K562 (cell line): Measurements from ENCODE around the gene POU4F1.

Experiments
- CCAR2 ChIP-seq: fragments of 200-400 bp; formaldehyde crosslinking; IDR thresholded peaks from 2 replicates; pipeline ENCODE4 v1.6.1; 2017; ENCODE audit warnings: mild to moderate bottlenecking, low read depth, low read length
- CHD2 ChIP-seq: IDR thresholded peaks from 2 replicates; pipeline ENCODE4 v1.6.1; 2011; ENCODE audit warnings: low read depth, low read length
- CREM ChIP-seq: IDR thresholded peaks from 2 replicates; pipeline ENCODE4 v1.6.1; 2014; ENCODE audit warnings: antibody characterized with exemption, low read depth
- CTCF ChIP-seq, 3 experiments: IDR thresholded peaks in 2 of 3; conservative IDR thresholded peaks in 1 of 3; 2 replicates each; pipeline ENCODE4 v1.5.1; 2011 to 2012; ENCODE audit warnings: low read length in 3 of 3, mild to moderate bottlenecking in 3 of 3, control low read depth in 2 of 3, improper control_type of control experiment in 1 of 3, inconsistent platforms in 1 of 3, low read depth in 1 of 3, mixed read lengths in 1 of 3, moderate library complexity in 1 of 3; ENCODE audit not compliant: insufficient read depth in 2 of 3
- HLTF ChIP-seq: fragments of 450-650 bp; IDR thresholded peaks from 2 replicates; pipeline ENCODE4 v1.6.1; 2016
- ZBTB33 ChIP-seq: sonication (generic); formaldehyde crosslinking; IDR thresholded peaks from 2 replicates; pipeline ENCODE4 v1.8.1; 2023; ENCODE audit warnings: mild to moderate bottlenecking, missing genetic modification reagents
- ZBTB43 ChIP-seq: sonication (generic); formaldehyde crosslinking; IDR thresholded peaks from 2 replicates; pipeline ENCODE4 v1.8.0; 2023; ENCODE audit warnings: mild to moderate bottlenecking, missing genetic modification reagents

GRCh38 chr13:78601124-78601873, 2.1 kb downstream of the POU4F1 start:
- no peak for TF ChIP-seq CTCF (IDR thresholded peaks at IDR 0.05 in 2 of 3, conservative IDR thresholded peaks at IDR 0.05 in 1 of 3; ENCODE audit: insufficient read depth in 2 of 3, low read depth in 1 of 3, low read length in 3 of 3)
- no peak for TF ChIP-seq CHD2
- no peak for TF ChIP-seq HLTF
- no peak for TF ChIP-seq CREM
- no peak for TF ChIP-seq CCAR2
- TF ChIP-seq ZBTB43 (CRISPR knock-in tag) = no peak
- peak; percentile 23; the same call in 1 of the 2 replicates for TF ChIP-seq ZBTB33 (CRISPR knock-in tag)
